HG03135 (cell line): ENCODE data around the gene LRRIQ1.
"Not testable (repeated sequence)": the region's sequence is repeated elsewhere in the genome, so short reads cannot be mapped to it uniquely, and the experiment has no call there.

Experiments used
- ATAC-seq: cut with Tn5 transposase; IDR thresholded peaks from one replicate; pipeline ENCODE4 v1.9.1; 2021; ENCODE audit warnings: mild to moderate bottlenecking, moderate library complexity; ENCODE audit not compliant: unreplicated experiment

Gene LRRIQ1

GRCh38 chr12:85036234-85036707 is at the start of gene LRRIQ1, which contains the start of gene TSPAN19:
LRRIQ1 (plus strand) TSS chr12:85036351; CDS start chr12:85038177, 1,826 bp downstream.
TSPAN19 (minus strand) TSS chr12:85036277; CDS start chr12:85029946, 6,331 bp downstream.
- ATAC-seq, result peak; percentile 97

DNA sequence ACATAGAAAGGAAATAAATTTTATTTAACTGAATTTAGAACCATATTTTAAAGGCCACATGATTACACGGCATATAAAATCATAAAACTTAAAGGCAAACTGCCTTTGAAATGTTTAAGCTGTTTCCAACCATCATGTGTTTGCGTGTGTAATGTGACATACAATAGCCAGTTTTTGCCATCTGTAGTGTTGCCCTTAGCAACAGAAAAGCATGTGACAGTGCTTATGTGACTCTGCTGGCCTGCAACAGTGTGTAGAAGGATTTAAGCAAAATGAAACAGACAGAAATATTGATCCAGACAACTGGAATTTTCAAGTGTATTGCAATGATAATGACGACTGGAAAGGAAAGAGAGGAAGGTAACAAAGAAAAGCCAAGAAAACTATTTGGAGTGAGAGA is 49.6 kb upstream of the LRRIQ1 start:
- ATAC-seq, result no peak

- no peak for ATAC-seq
Observed at GRCh38 chr12:84994426-84994825, 41.7 kb upstream of the LRRIQ1 start.

DNA sequence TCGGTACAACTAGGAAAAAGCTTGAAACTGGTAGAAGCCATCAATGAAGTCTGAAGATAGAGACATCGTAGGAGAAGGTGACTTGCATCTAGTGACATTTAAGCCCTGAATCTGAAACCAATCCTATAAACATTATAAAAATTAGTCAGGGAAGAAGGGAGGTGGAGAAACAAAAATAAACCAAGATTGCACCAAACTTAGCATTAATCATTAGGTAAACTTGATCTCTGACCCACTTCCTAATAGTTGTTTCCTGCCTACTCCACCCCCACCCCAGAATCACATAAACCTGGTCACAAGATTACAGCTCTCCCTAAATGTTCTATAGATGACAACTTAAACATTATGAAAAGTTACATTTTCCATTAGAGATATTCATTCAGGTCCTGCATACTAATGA is 40.5 kb upstream of the LRRIQ1 start:
- no peak for ATAC-seq

GRCh38 chr12:84996759-84997158 is 39.4 kb upstream of the LRRIQ1 start:
- no peak for ATAC-seq

DNA sequence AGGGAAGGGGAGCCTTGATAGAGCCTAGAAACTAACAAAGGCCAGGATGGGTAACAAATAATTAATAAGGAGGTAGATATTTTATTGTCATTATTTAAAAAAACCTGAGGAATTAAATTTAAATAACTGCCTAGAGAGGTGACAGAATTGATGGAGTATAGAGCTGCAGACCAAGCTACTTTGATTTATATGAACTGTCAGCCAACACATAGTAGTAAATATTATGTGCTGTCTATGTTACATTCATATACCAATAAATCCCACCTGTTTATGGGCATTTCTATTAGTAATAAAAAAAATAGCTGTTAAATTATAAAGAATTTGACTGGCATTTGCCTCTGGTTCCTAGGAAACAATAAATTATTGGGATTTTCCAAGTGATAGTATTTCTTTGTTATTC is 37.8 kb upstream of the LRRIQ1 start:
- no peak for ATAC-seq

- ATAC-seq, result no peak
Observed at GRCh38 chr12:85000729-85001128, 35.4 kb upstream of the LRRIQ1 start.

- no peak for ATAC-seq
Observed at GRCh38 chr12:85002778-85003296, 33.3 kb upstream of the LRRIQ1 start.

- no peak for ATAC-seq
Observed at GRCh38 chr12:85004204-85004603, 31.9 kb upstream of the LRRIQ1 start.

DNA sequence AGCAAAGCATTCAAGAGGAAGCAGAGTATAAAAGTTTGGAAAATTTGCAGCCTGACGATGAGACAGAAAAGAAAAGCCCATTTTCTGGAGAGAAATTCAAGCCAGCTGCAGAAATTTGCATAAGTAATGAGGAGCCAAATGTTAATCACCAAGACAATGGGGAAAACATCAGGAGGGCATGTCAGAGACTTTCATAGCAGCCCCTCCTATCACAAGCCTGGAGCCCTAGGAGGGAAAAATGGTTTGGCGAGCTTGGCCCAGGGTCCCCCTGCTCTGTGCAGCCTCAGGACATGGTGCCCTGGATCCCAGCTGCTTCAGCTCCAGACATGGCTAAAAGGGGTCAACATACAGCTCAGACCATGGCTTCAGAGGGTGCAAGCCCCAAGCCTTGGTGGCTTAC is 31.1 kb upstream of the LRRIQ1 start:
- not testable (repeated sequence) for ATAC-seq

DNA sequence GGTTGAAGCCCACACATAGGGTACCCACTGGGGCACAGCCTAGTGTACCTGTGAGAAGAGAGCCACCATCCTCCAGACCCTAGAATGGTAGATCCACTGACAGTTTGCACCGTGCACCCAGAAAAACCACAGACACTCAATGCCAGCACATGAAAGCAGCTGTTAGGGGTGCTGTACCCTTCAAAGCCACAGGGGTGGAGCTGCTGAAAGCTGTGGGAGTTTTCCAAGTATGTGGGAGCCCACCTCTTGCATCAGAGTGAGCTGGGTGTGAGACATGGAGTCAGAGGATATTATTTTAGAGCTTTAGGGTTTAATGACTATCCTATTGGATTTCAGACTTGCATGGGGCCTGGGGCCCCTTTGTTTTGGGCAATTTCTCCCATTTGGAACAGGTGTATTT is 30.5 kb upstream of the LRRIQ1 start:
- ATAC-seq, result no peak

DNA sequence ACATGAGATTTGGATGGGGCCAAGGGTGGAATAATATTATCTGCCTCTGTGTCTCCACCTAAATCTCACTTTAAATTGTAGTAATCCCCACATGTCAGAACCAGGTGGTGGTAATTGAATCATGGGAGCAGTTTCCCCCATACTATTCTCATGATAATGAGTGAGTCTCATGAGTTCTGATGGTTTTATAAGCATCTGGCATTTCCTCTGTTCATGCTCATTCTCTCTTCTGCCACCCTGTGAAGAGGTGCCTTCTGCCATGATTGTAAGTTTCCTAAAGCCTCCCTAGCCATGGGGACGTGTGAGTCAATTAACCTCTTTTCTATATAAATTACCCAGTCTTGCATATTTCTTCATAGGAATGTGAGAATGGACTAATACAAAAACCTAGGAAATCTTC is 29.9 kb upstream of the LRRIQ1 start:
- no peak for ATAC-seq

- no peak for ATAC-seq
Observed at GRCh38 chr12:85007836-85008235, 28.3 kb upstream of the LRRIQ1 start.

DNA sequence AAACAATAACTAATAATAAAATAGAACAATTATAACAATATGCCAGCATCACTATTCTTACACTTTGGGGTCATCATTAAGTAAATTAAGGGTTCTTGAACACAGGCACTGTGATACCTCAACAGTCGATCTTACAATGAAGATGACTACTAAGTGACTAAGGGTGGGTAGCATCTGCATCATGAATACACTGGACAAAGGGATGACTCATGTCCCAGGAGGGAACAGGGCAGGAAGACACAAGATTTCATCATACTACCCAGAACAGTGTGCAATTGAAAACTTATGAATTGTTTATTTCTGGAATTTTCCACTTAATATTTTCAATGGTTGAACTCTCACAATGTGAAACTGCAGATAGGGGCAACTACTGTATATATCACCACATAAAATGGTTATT is 19.7 kb upstream of the LRRIQ1 start:
- ATAC-seq, result no peak

DNA sequence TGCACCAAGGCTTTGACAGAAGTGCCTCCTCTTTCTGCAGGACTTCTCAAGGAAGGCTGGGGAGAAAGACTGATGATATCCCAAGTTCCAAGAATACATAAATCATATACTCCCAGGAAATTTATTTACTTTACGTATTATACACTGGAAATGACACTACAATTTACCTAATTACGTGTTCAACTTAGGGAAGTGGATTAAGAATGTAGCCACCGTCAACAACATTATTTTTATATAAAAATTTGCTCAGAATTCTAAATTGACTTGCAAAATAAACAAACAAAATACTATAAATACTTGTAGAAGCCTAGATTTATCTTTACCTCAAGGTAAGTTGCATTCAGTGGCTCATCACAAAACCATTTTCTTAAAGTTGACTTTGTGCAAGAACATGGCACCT is 19.0 kb upstream of the LRRIQ1 start:
- no peak for ATAC-seq

DNA sequence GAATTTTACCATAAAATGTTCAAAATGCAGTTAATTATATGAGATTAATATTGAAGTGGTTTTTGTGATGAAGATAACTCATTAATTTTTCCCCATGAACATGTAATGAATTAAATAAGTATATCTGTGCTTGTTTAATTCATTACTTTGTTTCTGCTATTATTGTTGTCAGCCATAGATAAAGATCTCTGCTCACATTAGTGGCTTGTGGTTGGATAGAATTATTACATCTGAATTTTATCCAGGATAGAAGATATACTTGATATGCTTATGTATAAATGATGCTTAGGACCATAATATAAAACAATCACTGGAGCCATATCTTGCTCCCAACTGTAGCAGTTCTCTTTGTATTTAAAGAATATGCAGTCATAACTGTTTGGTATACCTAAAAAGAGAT is 18.5 kb upstream of the LRRIQ1 start:
- ATAC-seq, result no peak

DNA sequence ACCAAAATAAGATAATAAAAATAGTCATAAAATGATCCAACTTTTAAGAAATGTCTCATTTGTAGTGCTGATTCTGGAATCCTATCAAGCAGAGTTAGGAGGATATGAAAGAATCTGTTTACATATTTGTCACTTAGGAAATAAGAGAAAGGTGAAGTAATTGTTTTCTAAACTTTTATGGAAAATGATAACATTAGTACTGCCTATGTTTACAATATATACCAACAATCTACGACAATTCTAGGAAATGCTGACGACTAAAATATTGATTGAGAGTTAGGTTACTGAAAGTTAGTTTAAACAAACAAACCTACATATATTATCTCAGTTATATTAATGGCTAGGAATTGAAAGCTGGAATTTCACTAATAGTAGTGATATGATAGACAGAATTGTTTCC is 18.1 kb upstream of the LRRIQ1 start:
- no peak for ATAC-seq

DNA sequence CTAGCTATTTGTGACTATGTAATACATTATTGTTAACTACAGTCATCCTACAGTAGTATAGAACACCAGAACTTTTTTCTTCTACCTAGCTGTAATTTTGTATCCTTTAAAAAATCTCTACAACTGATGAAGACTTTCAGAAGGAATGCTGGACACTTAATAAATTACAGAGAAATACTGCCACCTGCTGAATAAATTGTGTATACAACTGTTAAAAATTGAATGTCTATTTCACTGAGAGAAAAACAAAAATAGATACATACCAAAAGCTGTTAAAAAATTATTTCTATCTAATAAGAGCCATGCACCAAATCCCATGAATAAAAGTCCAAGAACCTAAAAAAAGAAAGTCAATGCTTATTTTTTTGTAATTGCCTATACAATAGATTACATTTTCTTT is 6.7 kb upstream of the LRRIQ1 start:
- no peak for ATAC-seq

GRCh38 chr12:85036733-85037132 is 582 bp downstream of the LRRIQ1 start:
- no peak for ATAC-seq

GRCh38 chr12:85041395-85041794 is 5.2 kb downstream of the LRRIQ1 start:
- no peak for ATAC-seq

DNA sequence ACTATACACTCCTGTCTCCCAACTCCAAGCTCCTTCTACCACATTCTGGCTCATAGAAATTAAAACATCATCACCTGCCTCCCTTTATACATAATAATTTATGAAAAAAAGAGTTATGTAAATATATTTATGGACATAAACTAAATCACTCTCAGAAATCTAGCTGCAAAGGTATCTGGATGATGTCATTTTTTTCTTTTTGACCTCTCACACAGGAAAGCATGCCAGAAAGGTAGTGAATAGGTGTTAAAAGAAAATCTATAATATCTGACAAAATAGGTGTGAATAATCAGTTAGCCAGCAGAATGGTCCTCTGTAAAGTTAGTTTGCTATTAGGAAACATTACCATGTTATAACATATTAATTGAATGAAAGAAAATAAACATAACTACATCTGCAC is 7.7 kb downstream of the LRRIQ1 start:
- ATAC-seq, result no peak

DNA sequence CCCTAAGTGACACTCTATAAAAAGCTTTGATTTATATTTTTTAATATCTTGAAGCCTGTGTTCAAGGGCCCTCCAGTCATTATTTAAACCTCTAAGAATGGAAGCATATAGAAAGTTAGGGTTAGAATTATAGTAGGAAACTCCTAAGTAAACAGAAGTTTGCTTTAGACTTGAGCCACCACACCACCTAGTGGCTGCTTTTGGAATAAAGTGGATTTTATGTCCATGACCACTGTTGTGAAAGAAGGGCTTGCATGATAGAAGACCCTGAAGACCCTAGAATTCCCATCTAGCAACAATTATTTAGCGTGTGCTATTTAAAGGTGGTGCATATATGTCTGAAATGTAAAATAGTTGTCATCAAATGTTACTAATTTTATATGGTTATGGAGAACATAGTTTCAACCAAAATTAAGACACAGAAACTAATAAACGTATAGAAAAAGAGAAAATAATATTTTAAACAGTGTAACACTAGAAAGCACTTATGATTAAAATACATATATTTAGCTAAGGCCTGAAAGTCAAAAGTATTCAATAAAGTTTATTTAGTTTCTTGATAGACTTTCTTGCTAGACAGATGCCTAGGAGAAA is 21.3 kb downstream of the LRRIQ1 start:
- peak; percentile 79 for ATAC-seq

GRCh38 chr12:85058339-85058738 is 22.2 kb downstream of the LRRIQ1 start:
- no peak for ATAC-seq
